SKM-1 treated with dmso at 0.1 percent for 144 hours (cell line): ENCODE measurements around the gene CD99L2.
"Not testable (repeated sequence)": the region's sequence is repeated elsewhere in the genome, so short reads cannot be mapped to it uniquely, and the experiment has no call there.

Source experiments
- DNase-seq: peaks from one replicate; lab custom pipeline; 2025; ENCODE audit not compliant: unreplicated experiment; lab: John Stamatoyannopoulos, UW

CD99L2 gene

GRCh38 chrX:150857453-150857852, 41.0 kb downstream of the CD99L2 start:
- DNase-seq, result no peak

GRCh38 chrX:150856785-150857184, 41.7 kb downstream of the CD99L2 start:
- no peak for DNase-seq

GRCh38 chrX:150856101-150856500, 42.4 kb downstream of the CD99L2 start:
- no peak for DNase-seq

GRCh38 chrX:150854856-150855255, 43.6 kb downstream of the CD99L2 start:
- DNase-seq, result no peak

GRCh38 chrX:150849996-150850720, 48.3 kb downstream of the CD99L2 start:
- DNase-seq, result peak; percentile 17

GRCh38 chrX:150849486-150849885, 49.0 kb downstream of the CD99L2 start:
- no peak for DNase-seq

GRCh38 chrX:150848914-150849365, 49.5 kb downstream of the CD99L2 start:
- DNase-seq, result peak; percentile 48

- DNase-seq, result peak; percentile 3
These were observed 51.4 kb downstream of the CD99L2 start for GRCh38 chrX:150847088-150847487.

GRCh38 chrX:150846130-150846529, 52.3 kb downstream of the CD99L2 start:
- DNase-seq, result no peak

GRCh38 chrX:150845091-150845490, 53.4 kb downstream of the CD99L2 start:
- no peak for DNase-seq

GRCh38 chrX:150844016-150844415, 54.5 kb downstream of the CD99L2 start:
- DNase-seq, result no peak

GRCh38 chrX:150842198-150842685, 56.2 kb downstream of the CD99L2 start:
- no peak for DNase-seq

GRCh38 chrX:150841456-150842197, 56.8 kb downstream of the CD99L2 start:
- peak; percentile 63 for DNase-seq

- no peak for DNase-seq
These were observed 60.6 kb downstream of the CD99L2 start for GRCh38 chrX:150837845-150838244.

- no peak for DNase-seq
These were observed 63.8 kb downstream of the CD99L2 start for GRCh38 chrX:150834695-150835094.

GRCh38 chrX:150833454-150834056, 64.9 kb downstream of the CD99L2 start:
- DNase-seq, result no peak

- DNase-seq, result no peak
These were observed 66.6 kb downstream of the CD99L2 start for GRCh38 chrX:150831863-150832262.

GRCh38 chrX:150828785-150829184, 69.7 kb downstream of the CD99L2 start:
- DNase-seq, result no peak

GRCh38 chrX:150824352-150824751, 74.1 kb downstream of the CD99L2 start:
- not testable (repeated sequence) for DNase-seq

- DNase-seq, result not testable (repeated sequence)
These were observed 74.6 kb downstream of the CD99L2 start for GRCh38 chrX:150823826-150824225.

- DNase-seq, result no peak
These were observed 76.5 kb downstream of the CD99L2 start for GRCh38 chrX:150821971-150822370.

GRCh38 chrX:150813922-150814321, 84.5 kb downstream of the CD99L2 start:
- no peak for DNase-seq
